ENCODE measurements around the gene APOL4.
A peak's percentile ranks its signal among the peaks of the same experiment; 100 is the strongest.

APOL4 gene

DNA sequence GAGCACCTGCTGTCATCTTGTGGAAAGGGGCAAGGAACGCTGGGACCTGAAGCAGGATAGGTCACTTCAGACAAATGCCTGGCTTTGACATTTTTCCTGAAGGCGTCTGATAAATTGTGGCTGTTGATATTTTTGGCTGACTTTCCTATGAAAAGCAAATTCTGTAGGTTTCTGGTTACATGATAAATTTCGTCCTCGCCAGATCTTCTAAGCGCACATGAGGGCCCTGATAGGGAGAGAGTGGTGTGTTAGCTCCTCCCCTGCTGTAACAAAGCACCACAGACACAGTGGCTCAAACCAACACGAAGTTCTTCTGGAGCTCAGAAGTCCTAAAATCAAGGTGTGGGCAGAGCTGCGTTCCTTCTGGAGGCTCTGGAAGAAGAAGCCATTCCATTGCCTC lies 19.6 kb downstream of the APOL4 start:
- Histone ChIP-seq H3K9me3 (no peaks in the 10 kb centered on the region), H3K4me1 (ENCODE audit: control insufficient read depth in 1 of 2, insufficient read depth in 1 of 2, low read depth in 1 of 2, low read length in 1 of 2) (no peaks in the 10 kb centered on the region), H3K36me3 (no peaks in the 10 kb centered on the region), H3K4me3 (ENCODE audit: low read depth in 1 of 2, low read length in 1 of 2) (no peak overlapping the region), H3K27me3 (no peaks in the 10 kb centered on the region), H3K27ac (no peak overlapping the region)
- TF ChIP-seq, protein P1, sequence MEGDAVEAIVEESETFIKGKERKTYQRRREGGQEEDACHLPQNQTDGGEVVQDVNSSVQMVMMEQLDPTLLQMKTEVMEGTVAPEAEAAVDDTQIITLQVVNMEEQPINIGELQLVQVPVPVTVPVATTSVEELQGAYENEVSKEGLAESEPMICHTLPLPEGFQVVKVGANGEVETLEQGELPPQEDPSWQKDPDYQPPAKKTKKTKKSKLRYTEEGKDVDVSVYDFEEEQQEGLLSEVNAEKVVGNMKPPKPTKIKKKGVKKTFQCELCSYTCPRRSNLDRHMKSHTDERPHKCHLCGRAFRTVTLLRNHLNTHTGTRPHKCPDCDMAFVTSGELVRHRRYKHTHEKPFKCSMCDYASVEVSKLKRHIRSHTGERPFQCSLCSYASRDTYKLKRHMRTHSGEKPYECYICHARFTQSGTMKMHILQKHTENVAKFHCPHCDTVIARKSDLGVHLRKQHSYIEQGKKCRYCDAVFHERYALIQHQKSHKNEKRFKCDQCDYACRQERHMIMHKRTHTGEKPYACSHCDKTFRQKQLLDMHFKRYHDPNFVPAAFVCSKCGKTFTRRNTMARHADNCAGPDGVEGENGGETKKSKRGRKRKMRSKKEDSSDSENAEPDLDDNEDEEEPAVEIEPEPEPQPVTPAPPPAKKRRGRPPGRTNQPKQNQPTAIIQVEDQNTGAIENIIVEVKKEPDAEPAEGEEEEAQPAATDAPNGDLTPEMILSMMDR (IDR thresholded peaks at IDR 0.05) = no peak

GRCh38 chr22:36180928-36181327 lies 20.7 kb downstream of the APOL4 start:
- H3K4me1 ChIP-seq (ENCODE audit: control insufficient read depth in 1 of 2, insufficient read depth in 1 of 2, low read depth in 1 of 2, low read length in 1 of 2) = no peaks in the 10 kb centered on the region
- TF ChIP-seq, protein P1 (IDR thresholded peaks at IDR 0.05) = no peak
- H3K27me3 ChIP-seq = no peaks in the 10 kb centered on the region
- no peaks in the 10 kb centered on the region for H3K36me3 ChIP-seq
- no peak overlapping the region for H3K4me3 ChIP-seq (ENCODE audit: low read depth in 1 of 2, low read length in 1 of 2)
- no peak overlapping the region for H3K27ac ChIP-seq
- no peaks in the 10 kb centered on the region for H3K9me3 ChIP-seq

DNA sequence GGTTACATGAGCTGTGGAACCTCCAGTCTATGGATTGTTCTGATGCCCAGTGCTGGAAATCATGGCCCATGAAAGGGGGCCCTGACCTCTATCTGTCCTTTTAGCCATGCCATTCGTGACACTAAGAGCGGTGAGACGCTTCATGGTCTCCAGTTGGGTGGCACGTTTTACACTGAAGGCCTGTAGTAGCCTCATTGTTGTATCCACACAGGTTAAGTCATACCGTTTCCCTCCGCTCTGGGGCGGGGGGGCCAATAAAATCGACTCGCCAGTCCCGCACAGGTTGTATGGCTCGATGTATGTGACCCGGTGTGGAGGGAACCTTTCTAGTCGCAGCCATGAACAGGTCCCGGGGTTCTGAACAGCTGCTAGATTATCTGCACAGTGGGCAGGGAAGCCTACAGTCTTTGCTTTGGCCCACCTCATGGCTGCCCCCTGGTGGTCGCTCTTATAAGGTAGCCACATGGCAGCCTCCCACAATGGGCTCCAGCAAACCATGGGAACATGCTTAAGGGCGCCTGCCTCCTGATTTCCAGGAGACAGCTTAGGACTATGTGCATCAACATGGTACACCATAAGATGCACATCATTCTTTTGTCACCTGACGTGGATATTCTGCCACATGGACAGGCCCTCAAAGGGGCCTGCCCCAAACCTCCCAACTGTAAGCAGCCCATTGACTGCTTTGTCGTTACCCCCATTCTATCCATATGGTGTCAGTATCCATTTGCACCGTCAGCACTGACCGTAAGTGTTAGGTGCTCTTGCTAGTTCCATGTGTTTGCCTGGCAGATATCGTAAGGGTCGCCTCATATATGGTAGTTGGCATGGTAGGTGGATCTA lies 21.4 kb downstream of the APOL4 start:
- no peak overlapping the region for H3K27ac ChIP-seq
- TF ChIP-seq, protein P1 (IDR thresholded peaks at IDR 0.05) = peak; percentile 63
- H3K4me1 ChIP-seq (ENCODE audit: control insufficient read depth in 1 of 2, insufficient read depth in 1 of 2, low read depth in 1 of 2, low read length in 1 of 2) = no peaks in the 10 kb centered on the region
- no peaks in the 10 kb centered on the region for H3K9me3 ChIP-seq
- H3K4me3 ChIP-seq (ENCODE audit: low read depth in 1 of 2, low read length in 1 of 2) = no peak overlapping the region
- H3K36me3 ChIP-seq = no peaks in the 10 kb centered on the region
- H3K27me3 ChIP-seq = no peaks in the 10 kb centered on the region

- H3K27me3 ChIP-seq = no peaks in the 10 kb centered on the region
- no peaks in the 10 kb centered on the region for H3K4me1 ChIP-seq (ENCODE audit: control insufficient read depth in 1 of 2, insufficient read depth in 1 of 2, low read depth in 1 of 2, low read length in 1 of 2)
- H3K27ac ChIP-seq = no peak overlapping the region
- no peak overlapping the region for H3K4me3 ChIP-seq (ENCODE audit: low read depth in 1 of 2, low read length in 1 of 2)
- TF ChIP-seq, protein P1 (IDR thresholded peaks at IDR 0.05) = no peak
- no peaks in the 10 kb centered on the region for H3K9me3 ChIP-seq
- H3K36me3 ChIP-seq = no peaks in the 10 kb centered on the region
Observed at GRCh38 chr22:36177160-36177559, 24.4 kb downstream of the APOL4 start.

- Histone ChIP-seq H3K36me3 (no peaks in the 10 kb centered on the region), H3K27me3 (no peaks in the 10 kb centered on the region), H3K9me3 (no peaks in the 10 kb centered on the region), H3K4me1 (ENCODE audit: control insufficient read depth in 1 of 2, insufficient read depth in 1 of 2, low read depth in 1 of 2, low read length in 1 of 2) (no peaks in the 10 kb centered on the region), H3K27ac (no peak overlapping the region), H3K4me3 (ENCODE audit: low read depth in 1 of 2, low read length in 1 of 2) (no peak overlapping the region)
- TF ChIP-seq, protein P1 (IDR thresholded peaks at IDR 0.05) = no peak
Observed at GRCh38 chr22:36175892-36176291, 25.7 kb downstream of the APOL4 start.
